ENCODE data around the gene MAPK8.

Gene MAPK8

GRCh38 chr10:48448796-48449195 is 142.3 kb downstream of the MAPK8 start (continued):
- no peak for TF ChIP-seq ZBTB48 (tag by site-specific recombination; IDR thresholded peaks at IDR 0.05)

GRCh38 chr10:48449501-48450232 is 143.2 kb downstream of the MAPK8 start:
- no peaks in the 10 kb centered on the region for H3K9me3 ChIP-seq (ENCODE audit: control insufficient read depth, insufficient read depth, low read depth, low read length)
- no peaks in the 10 kb centered on the region for H3K4me1 ChIP-seq (ENCODE audit: control insufficient read depth, insufficient read depth, low read length)
- no peak overlapping the region for H3K4me3 ChIP-seq (ENCODE audit: low read depth, low read length)
- CTCF ChIA-PET: interaction anchor here (0.7 kb wide), 1 partner anchor 85 kb away, joined by 3 read pairs; no protein-coding TSS in a partner anchor
- H3K27ac ChIP-seq (ENCODE audit: extremely low read depth, low read depth, low read length): no peak overlapping the region
- TF ChIP-seq, protein P1, sequence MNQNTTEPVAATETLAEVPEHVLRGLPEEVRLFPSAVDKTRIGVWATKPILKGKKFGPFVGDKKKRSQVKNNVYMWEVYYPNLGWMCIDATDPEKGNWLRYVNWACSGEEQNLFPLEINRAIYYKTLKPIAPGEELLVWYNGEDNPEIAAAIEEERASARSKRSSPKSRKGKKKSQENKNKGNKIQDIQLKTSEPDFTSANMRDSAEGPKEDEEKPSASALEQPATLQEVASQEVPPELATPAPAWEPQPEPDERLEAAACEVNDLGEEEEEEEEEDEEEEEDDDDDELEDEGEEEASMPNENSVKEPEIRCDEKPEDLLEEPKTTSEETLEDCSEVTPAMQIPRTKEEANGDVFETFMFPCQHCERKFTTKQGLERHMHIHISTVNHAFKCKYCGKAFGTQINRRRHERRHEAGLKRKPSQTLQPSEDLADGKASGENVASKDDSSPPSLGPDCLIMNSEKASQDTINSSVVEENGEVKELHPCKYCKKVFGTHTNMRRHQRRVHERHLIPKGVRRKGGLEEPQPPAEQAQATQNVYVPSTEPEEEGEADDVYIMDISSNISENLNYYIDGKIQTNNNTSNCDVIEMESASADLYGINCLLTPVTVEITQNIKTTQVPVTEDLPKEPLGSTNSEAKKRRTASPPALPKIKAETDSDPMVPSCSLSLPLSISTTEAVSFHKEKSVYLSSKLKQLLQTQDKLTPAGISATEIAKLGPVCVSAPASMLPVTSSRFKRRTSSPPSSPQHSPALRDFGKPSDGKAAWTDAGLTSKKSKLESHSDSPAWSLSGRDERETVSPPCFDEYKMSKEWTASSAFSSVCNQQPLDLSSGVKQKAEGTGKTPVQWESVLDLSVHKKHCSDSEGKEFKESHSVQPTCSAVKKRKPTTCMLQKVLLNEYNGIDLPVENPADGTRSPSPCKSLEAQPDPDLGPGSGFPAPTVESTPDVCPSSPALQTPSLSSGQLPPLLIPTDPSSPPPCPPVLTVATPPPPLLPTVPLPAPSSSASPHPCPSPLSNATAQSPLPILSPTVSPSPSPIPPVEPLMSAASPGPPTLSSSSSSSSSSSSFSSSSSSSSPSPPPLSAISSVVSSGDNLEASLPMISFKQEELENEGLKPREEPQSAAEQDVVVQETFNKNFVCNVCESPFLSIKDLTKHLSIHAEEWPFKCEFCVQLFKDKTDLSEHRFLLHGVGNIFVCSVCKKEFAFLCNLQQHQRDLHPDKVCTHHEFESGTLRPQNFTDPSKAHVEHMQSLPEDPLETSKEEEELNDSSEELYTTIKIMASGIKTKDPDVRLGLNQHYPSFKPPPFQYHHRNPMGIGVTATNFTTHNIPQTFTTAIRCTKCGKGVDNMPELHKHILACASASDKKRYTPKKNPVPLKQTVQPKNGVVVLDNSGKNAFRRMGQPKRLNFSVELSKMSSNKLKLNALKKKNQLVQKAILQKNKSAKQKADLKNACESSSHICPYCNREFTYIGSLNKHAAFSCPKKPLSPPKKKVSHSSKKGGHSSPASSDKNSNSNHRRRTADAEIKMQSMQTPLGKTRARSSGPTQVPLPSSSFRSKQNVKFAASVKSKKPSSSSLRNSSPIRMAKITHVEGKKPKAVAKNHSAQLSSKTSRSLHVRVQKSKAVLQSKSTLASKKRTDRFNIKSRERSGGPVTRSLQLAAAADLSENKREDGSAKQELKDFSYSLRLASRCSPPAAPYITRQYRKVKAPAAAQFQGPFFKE (tag by site-specific recombination; IDR thresholded peaks at IDR 0.05; ENCODE audit: borderline replicate concordance): no peak
- TF ChIP-seq ZNF174 (tag by site-specific recombination; IDR thresholded peaks at IDR 0.05): no peak
- no peak for TF ChIP-seq ZNF423 (tag by site-specific recombination; IDR thresholded peaks at IDR 0.05)
- TF ChIP-seq ZNF501 (tag by site-specific recombination; IDR thresholded peaks at IDR 0.05): no peak
- TF ChIP-seq ZNF518A (tag by site-specific recombination; conservative IDR thresholded peaks at IDR 0.05; ENCODE audit: low read depth): no peak
- no peak for TF ChIP-seq ZNF19 (tag by site-specific recombination; IDR thresholded peaks at IDR 0.05; ENCODE audit: low read depth)
- no peak for TF ChIP-seq ZNF335 (tag by site-specific recombination; conservative IDR thresholded peaks at IDR 0.05)
- TF ChIP-seq TRIM28 (IDR thresholded peaks at IDR 0.05; ENCODE audit: borderline replicate concordance, low read length): no peak
- no peak for TF ChIP-seq KLF10 (tag by site-specific recombination; IDR thresholded peaks at IDR 0.05)
- TF ChIP-seq, protein P2, sequence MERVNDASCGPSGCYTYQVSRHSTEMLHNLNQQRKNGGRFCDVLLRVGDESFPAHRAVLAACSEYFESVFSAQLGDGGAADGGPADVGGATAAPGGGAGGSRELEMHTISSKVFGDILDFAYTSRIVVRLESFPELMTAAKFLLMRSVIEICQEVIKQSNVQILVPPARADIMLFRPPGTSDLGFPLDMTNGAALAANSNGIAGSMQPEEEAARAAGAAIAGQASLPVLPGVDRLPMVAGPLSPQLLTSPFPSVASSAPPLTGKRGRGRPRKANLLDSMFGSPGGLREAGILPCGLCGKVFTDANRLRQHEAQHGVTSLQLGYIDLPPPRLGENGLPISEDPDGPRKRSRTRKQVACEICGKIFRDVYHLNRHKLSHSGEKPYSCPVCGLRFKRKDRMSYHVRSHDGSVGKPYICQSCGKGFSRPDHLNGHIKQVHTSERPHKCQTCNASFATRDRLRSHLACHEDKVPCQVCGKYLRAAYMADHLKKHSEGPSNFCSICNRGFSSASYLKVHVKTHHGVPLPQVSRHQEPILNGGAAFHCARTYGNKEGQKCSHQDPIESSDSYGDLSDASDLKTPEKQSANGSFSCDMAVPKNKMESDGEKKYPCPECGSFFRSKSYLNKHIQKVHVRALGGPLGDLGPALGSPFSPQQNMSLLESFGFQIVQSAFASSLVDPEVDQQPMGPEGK (tag by site-specific recombination; IDR thresholded peaks at IDR 0.05): no peak
- no peak for TF ChIP-seq ZBTB1 (tag by site-specific recombination; IDR thresholded peaks at IDR 0.05)
- TF ChIP-seq ZNF777 (tag by site-specific recombination; IDR thresholded peaks at IDR 0.05; ENCODE audit: borderline replicate concordance): no peak
- no peak for TF ChIP-seq OVOL3 (tag by site-specific recombination; IDR thresholded peaks at IDR 0.05)
- POLR2A ChIA-PET: no interaction called here
- peaks cover 0 to 32% of the 10 kb centered on the region in 2 experiments; a peak in 1 of 3 replicates for H3K36me3 ChIP-seq (ENCODE audit: control insufficient read depth in 2 of 2, insufficient read depth in 1 of 2, low read length in 2 of 2)

All from HEK293 (cell line).